ENCODE data around the gene KLRK1. TPM values are rescaled to one million over a fixed set of nuclear protein-coding genes. Genes with fewer than 3 reads are reported as not detected.
"Not testable (repeated sequence)": the region's sequence is repeated elsewhere in the genome, so short reads cannot be mapped to it uniquely, and the experiment has no call there.

Gene KLRK1
- 1.6 and 1.8 TPM in 2 replicates for polyA plus RNA-seq (2013)

GRCh38 chr12:10389904-10390303 is at the start of gene KLRK1:
KLRK1 (minus strand) TSS chr12:10390041; CDS start chr12:10388810, 1,231 bp downstream.
- no peak within 1 kb of the TSS for H3K18ac ChIP-seq (ENCODE audit: low read length)
- no peak within 1 kb of the TSS for H2BK12ac ChIP-seq (ENCODE audit: low read length)
- H3K9ac ChIP-seq (ENCODE audit: low read length): no peak within 1 kb of the TSS
- H4K8ac ChIP-seq (ENCODE audit: low read depth, low read length): no peak within 1 kb of the TSS
- H3K4me2 ChIP-seq (ENCODE audit: low read length): no peak within 1 kb of the TSS
- H3K4me3 ChIP-seq (ENCODE audit: low read depth, low read length): no peak within 1 kb of the TSS
- H3K23ac ChIP-seq (ENCODE audit: low read length): no peak within 1 kb of the TSS
- H3K27me3 ChIP-seq (ENCODE audit: insufficient read depth, low read length): no peaks in the 10 kb centered on the region
- H2AFZ ChIP-seq (ENCODE audit: insufficient read depth, low read length, poor library complexity): no peak within 1 kb of the TSS
- H3K79me2 ChIP-seq (ENCODE audit: control insufficient read depth, insufficient read depth, low read length, poor library complexity): no peaks in the 10 kb centered on the region
- no CpG with 5 or more reads among the region's 1 CpG for WGBS (ENCODE audit: extremely low coverage, insufficient coverage, insufficient read length)
- no peak within 1 kb of the TSS for H3K4ac ChIP-seq (ENCODE audit: low read depth, low read length)
- no peak within 1 kb of the TSS for H3K27ac ChIP-seq (ENCODE audit: low read depth, low read length)
- H4K12ac ChIP-seq (ENCODE audit: low read depth, low read length): no peak within 1 kb of the TSS
- no peak within 1 kb of the TSS for H2BK120ac ChIP-seq (ENCODE audit: insufficient read depth, low read length, poor library complexity)
- H2BK5ac ChIP-seq (ENCODE audit: low read depth, low read length, poor library complexity): no peak within 1 kb of the TSS
- H3K36me3 ChIP-seq (ENCODE audit: control insufficient read depth in 1 of 2, insufficient read depth in 2 of 2, low read length in 2 of 2): no peaks in the 10 kb centered on the region
- H2AK5ac ChIP-seq (ENCODE audit: low read length): no peak within 1 kb of the TSS
- no peak within 1 kb of the TSS for H3K14ac ChIP-seq (ENCODE audit: low read length)
- DNase-seq: no peak
- no peak within 1 kb of the TSS for H4K91ac ChIP-seq (ENCODE audit: low read depth, low read length)
- H3K79me1 ChIP-seq (ENCODE audit: low read length): peaks cover 3% of the 10 kb centered on the region
- no peaks in the 10 kb centered on the region for H3K9me3 ChIP-seq (ENCODE audit: insufficient read depth, low read depth, low read length)
- peaks cover 0 to 3% of the 10 kb centered on the region in 2 experiments for H3K4me1 ChIP-seq (ENCODE audit: control insufficient read depth in 1 of 2, insufficient read depth in 2 of 2, low read length in 2 of 2)

- H3K18ac ChIP-seq (ENCODE audit: low read length); DNase-seq; H3K79me2 ChIP-seq (ENCODE audit: control insufficient read depth, insufficient read depth, low read length, poor library complexity); H3K27ac ChIP-seq (ENCODE audit: low read depth, low read length); H3K23ac ChIP-seq (ENCODE audit: low read length); H2BK5ac ChIP-seq (ENCODE audit: low read depth, low read length, poor library complexity); H3K27me3 ChIP-seq (ENCODE audit: insufficient read depth, low read length); H3K4me2 ChIP-seq (ENCODE audit: low read length); H3K4me1 ChIP-seq (ENCODE audit: control insufficient read depth in 1 of 2, insufficient read depth in 2 of 2, low read length in 2 of 2); H2AFZ ChIP-seq (ENCODE audit: insufficient read depth, low read length, poor library complexity); H3K79me1 ChIP-seq (ENCODE audit: low read length); H2BK120ac ChIP-seq (ENCODE audit: insufficient read depth, low read length, poor library complexity); H2BK12ac ChIP-seq (ENCODE audit: low read length); H3K9me3 ChIP-seq (ENCODE audit: insufficient read depth, low read depth, low read length); H4K12ac ChIP-seq (ENCODE audit: low read depth, low read length); H4K8ac ChIP-seq (ENCODE audit: low read depth, low read length); H3K14ac ChIP-seq (ENCODE audit: low read length); H4K91ac ChIP-seq (ENCODE audit: low read depth, low read length); H3K36me3 ChIP-seq (ENCODE audit: control insufficient read depth in 1 of 2, insufficient read depth in 2 of 2, low read length in 2 of 2); H3K4ac ChIP-seq (ENCODE audit: low read depth, low read length); H2AK5ac ChIP-seq (ENCODE audit: low read length); H3K4me3 ChIP-seq (ENCODE audit: low read depth, low read length); H3K9ac ChIP-seq (ENCODE audit: low read length): not testable (repeated sequence)
- no CpG with 5 or more reads among the region's 2 CpGs for WGBS (ENCODE audit: extremely low coverage, insufficient coverage, insufficient read length)
Measured at GRCh38 chr12:10437601-10438000, 47.8 kb upstream of the KLRK1 start.

GRCh38 chr12:10435816-10436215 is 46.0 kb upstream of the KLRK1 start, which contains the start of gene KLRC2:
KLRC2 (minus strand) TSS chr12:10436010; CDS start chr12:10435986, 24 bp downstream.
- no CpG with 5 or more reads among the region's 3 CpGs for WGBS (ENCODE audit: extremely low coverage, insufficient coverage, insufficient read length)
- not testable (repeated sequence) for H2BK5ac ChIP-seq (ENCODE audit: low read depth, low read length, poor library complexity); H3K27ac ChIP-seq (ENCODE audit: low read depth, low read length); H3K36me3 ChIP-seq (ENCODE audit: control insufficient read depth in 1 of 2, insufficient read depth in 2 of 2, low read length in 2 of 2); H3K4me1 ChIP-seq (ENCODE audit: control insufficient read depth in 1 of 2, insufficient read depth in 2 of 2, low read length in 2 of 2); H2AK5ac ChIP-seq (ENCODE audit: low read length); H3K4me2 ChIP-seq (ENCODE audit: low read length); H3K27me3 ChIP-seq (ENCODE audit: insufficient read depth, low read length); H3K4ac ChIP-seq (ENCODE audit: low read depth, low read length); DNase-seq; H3K14ac ChIP-seq (ENCODE audit: low read length); H2BK12ac ChIP-seq (ENCODE audit: low read length); H4K91ac ChIP-seq (ENCODE audit: low read depth, low read length); H3K18ac ChIP-seq (ENCODE audit: low read length); H4K12ac ChIP-seq (ENCODE audit: low read depth, low read length); H2AFZ ChIP-seq (ENCODE audit: insufficient read depth, low read length, poor library complexity); H4K8ac ChIP-seq (ENCODE audit: low read depth, low read length); H3K9me3 ChIP-seq (ENCODE audit: insufficient read depth, low read depth, low read length); H3K9ac ChIP-seq (ENCODE audit: low read length); H3K79me2 ChIP-seq (ENCODE audit: control insufficient read depth, insufficient read depth, low read length, poor library complexity); H3K79me1 ChIP-seq (ENCODE audit: low read length); H3K4me3 ChIP-seq (ENCODE audit: low read depth, low read length); H3K23ac ChIP-seq (ENCODE audit: low read length); H2BK120ac ChIP-seq (ENCODE audit: insufficient read depth, low read length, poor library complexity)

- H2BK12ac ChIP-seq (ENCODE audit: low read length); H4K91ac ChIP-seq (ENCODE audit: low read depth, low read length); H4K8ac ChIP-seq (ENCODE audit: low read depth, low read length); H3K4me2 ChIP-seq (ENCODE audit: low read length); H3K9ac ChIP-seq (ENCODE audit: low read length); H2BK5ac ChIP-seq (ENCODE audit: low read depth, low read length, poor library complexity); H3K36me3 ChIP-seq (ENCODE audit: control insufficient read depth in 1 of 2, insufficient read depth in 2 of 2, low read length in 2 of 2); H4K12ac ChIP-seq (ENCODE audit: low read depth, low read length); H3K4ac ChIP-seq (ENCODE audit: low read depth, low read length); H3K79me1 ChIP-seq (ENCODE audit: low read length); H3K9me3 ChIP-seq (ENCODE audit: insufficient read depth, low read depth, low read length); H2AFZ ChIP-seq (ENCODE audit: insufficient read depth, low read length, poor library complexity); H3K23ac ChIP-seq (ENCODE audit: low read length); H3K14ac ChIP-seq (ENCODE audit: low read length); H3K27ac ChIP-seq (ENCODE audit: low read depth, low read length); H3K79me2 ChIP-seq (ENCODE audit: control insufficient read depth, insufficient read depth, low read length, poor library complexity); H3K4me1 ChIP-seq (ENCODE audit: control insufficient read depth in 1 of 2, insufficient read depth in 2 of 2, low read length in 2 of 2); H3K4me3 ChIP-seq (ENCODE audit: low read depth, low read length); DNase-seq; H3K18ac ChIP-seq (ENCODE audit: low read length); H3K27me3 ChIP-seq (ENCODE audit: insufficient read depth, low read length); H2BK120ac ChIP-seq (ENCODE audit: insufficient read depth, low read length, poor library complexity); H2AK5ac ChIP-seq (ENCODE audit: low read length): not testable (repeated sequence)
- WGBS (ENCODE audit: extremely low coverage, insufficient coverage, insufficient read length): no CpG with 5 or more reads among the region's 4 CpGs
Measured at GRCh38 chr12:10430623-10431022, 40.8 kb upstream of the KLRK1 start.

Data from trophoblast cell (in vitro differentiated cells and primary cell).